D721Med (cell line): ENCODE measurements around the gene SLF2.

Experiments
- DNase-seq: peaks from one replicate; pipeline ENCODE4 v3.0.0; 2011; ENCODE audit warnings: low spot score; ENCODE audit not compliant: insufficient read length
- FAIRE-seq: peaks from 2 replicates; lab custom pipeline; 2011; peaks lifted over from hg19 to GRCh38; lab: Jason Lieb, UNC
- TF ChIP-seq, protein P1 (sequence below): IDR thresholded peaks from 2 replicates; pipeline ENCODE4 v1.5.1; 2012; ENCODE audit warnings: mild to moderate bottlenecking, control low read depth; ENCODE audit not compliant: insufficient read depth; ENCODE audit errors: missing control alignments

The SLF2 gene

DNA sequence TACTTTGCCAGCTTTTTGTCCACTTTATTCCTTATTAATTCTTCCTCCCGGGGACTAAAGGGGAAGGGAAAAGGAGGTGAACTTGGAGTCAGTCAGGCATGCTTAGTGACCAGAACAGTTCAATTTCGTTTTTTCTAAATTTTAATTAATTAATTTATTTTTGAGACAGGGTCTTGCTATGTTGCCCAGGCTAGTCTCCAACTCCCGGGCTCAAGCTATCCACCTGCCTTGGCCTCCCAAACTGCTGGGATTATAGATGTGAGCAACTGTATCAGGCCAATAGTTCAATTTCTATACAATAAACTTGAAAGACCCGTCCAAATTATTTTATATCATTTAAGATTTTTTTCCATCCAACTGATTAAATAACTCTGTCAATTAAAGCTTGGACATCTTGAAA, 1.3 kb upstream of the SLF2 start:
- no peak for DNase-seq
- TF ChIP-seq, protein P1, sequence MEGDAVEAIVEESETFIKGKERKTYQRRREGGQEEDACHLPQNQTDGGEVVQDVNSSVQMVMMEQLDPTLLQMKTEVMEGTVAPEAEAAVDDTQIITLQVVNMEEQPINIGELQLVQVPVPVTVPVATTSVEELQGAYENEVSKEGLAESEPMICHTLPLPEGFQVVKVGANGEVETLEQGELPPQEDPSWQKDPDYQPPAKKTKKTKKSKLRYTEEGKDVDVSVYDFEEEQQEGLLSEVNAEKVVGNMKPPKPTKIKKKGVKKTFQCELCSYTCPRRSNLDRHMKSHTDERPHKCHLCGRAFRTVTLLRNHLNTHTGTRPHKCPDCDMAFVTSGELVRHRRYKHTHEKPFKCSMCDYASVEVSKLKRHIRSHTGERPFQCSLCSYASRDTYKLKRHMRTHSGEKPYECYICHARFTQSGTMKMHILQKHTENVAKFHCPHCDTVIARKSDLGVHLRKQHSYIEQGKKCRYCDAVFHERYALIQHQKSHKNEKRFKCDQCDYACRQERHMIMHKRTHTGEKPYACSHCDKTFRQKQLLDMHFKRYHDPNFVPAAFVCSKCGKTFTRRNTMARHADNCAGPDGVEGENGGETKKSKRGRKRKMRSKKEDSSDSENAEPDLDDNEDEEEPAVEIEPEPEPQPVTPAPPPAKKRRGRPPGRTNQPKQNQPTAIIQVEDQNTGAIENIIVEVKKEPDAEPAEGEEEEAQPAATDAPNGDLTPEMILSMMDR = no peak
- no peak for FAIRE-seq

DNA sequence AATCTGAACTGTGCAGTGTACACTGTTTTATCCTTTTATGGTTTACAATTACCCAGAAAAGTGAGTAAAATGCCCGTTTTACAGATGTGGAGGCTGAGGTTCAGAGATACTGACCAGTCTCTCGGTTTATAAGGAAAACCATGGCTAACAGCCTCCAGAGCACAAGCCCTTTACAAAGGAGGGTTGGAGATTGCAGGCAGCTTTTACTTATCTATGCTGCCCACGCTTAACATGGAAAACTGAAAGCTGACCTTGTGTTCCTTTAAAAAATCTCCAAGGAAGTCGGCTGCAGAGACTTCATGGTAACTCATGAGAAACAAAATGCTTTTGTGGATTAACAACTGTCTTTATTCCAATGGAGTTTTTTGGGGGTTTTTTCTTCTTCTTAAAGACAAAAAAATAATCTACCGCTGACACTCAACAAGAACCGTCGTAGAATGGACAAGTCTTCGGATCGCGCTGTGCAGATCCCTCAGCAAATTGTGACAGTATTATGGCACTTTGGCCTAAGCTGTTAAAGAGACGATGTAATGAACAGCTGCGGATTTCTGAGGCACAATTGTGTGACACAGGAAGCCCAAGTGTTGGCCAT, 654 bp upstream of the SLF2 start:
- FAIRE-seq (no peak), DNase-seq (no peak)
- TF ChIP-seq, protein P1 = no peak

DNA sequence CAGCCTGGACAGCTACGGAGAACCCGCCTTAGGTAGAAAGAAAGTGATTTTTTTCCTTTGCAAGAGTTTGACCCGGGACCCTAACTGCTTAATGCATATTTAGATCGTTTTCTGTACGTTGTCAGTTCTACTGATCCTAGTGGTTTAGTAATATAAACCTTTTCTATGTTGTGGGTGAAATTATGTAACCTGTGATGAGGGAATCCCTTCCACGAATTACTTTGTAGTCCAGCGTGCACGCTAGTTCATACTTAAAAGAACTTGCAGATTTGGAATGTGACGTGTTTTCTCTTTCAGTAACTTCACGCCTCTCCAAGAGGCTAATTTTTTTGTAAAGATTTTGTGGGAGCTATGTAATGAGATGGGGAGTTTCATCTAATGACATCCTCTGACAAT, 705 bp downstream of the SLF2 start:
- TF ChIP-seq, protein P1 = no peak
- no peak for DNase-seq
- no peak for FAIRE-seq

DNA sequence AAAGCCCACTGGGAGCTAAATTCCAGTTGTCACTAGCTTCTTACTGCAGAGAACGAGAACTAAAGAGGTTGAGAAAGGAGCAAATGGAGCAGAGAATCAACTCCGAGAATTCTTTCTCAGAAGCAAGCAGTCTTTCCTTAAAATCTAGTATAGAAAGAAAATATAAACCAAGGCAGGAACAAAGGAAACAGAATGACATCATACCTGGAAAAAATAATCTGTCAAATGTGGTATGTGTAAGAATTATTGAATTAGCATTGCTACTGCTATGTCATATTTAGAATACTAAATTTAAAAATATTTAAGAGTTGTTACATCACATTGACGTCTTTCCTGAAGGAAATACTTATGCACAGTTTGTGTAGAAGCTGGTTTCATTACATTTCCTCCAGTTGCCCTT, 4.3 kb downstream of the SLF2 start:
- no peak for FAIRE-seq
- DNase-seq = no peak
- TF ChIP-seq, protein P1 = no peak

DNA sequence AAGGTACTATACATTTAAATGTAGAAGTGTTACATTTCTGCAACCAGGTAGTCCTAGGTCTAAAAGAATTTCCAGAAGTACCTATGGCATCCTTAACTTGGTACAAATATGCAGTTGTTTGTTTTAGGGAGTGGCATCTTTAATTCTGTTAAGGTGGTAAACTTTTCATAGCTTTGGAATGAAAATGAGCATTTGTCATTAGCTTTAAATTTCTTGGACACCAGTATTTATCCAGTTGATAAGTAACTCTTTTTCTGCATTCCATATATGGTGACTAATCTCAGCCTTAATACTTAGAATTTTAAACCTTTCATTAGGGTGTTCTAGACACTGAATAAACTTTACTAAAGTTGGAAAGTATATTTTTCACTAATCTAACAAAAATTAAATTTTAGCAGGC, 10.8 kb downstream of the SLF2 start:
- DNase-seq (no peak), FAIRE-seq (no peak)
- TF ChIP-seq, protein P1 = no peak

DNA sequence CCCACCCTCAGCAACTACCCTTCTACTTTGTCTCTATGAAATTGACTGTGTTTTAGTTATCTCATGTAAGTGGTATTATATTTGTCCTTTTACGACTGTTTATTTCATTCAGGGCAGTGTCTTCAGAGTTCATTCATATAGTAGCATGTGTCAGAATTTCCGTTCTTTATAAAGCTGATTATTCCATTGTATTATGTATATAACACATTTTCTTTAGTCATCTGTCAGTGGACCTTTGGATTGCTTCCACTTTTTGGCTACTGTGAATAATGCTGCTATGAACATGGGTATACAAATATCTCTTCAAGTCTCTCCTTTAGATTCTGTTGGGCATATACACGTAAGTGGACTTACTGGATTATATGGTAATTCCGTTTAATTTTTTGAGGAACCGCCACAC, 14.5 kb downstream of the SLF2 start:
- DNase-seq (no peak), FAIRE-seq (no peak)
- TF ChIP-seq, protein P1 = no peak

DNA sequence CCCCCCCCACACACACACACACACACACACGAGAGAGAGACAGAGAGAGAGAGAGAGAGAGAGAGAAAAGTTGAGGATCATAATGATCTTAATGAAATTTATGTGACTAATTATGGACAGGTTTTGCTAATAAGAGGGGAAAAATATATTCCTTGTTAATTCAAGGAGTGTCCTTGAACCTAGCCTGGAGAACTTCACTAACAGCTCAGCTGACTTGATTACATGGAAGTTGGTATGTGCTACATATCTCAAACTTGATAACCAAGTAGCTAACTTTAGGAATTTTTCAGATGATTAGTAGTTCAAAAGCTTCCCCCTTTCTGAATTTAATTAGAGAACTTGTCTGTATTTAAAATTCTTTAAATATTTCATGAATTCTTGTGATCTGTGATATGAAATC, 15.3 kb downstream of the SLF2 start:
- TF ChIP-seq, protein P1 = no peak
- no peak for FAIRE-seq

More for the DNA sequence above, 15.3 kb downstream of the SLF2 start:
- DNase-seq = no peak
